Prostate gland (tissue), 2 donors: ENCODE data around the gene EPN1. TPM values are rescaled to one million over a fixed set of nuclear protein-coding genes. Genes with fewer than 3 reads are reported as not detected.

ENCODE experiments used
- DNase-seq: peaks from one replicate; pipeline ENCODE4 v3.0.0-alpha.2; 2019; ENCODE audit warnings: low spot score
- H3K27ac ChIP-seq, 2 donors: fragments of 200-600 bp; sonication (generic); 2 replicates each; pipeline ENCODE4 v1.5.1; 2017 to 2019
- H3K27me3 ChIP-seq: fragments of 200-600 bp; sonication (generic); replicated peaks from 2 replicates; pipeline ENCODE4 v1.5.1; 2019; ENCODE audit not compliant: insufficient read depth
- H3K36me3 ChIP-seq, 2 donors: fragments of 200-600 bp; sonication (generic); 1 replicate in 1 of 2; 2 replicates in 1 of 2; pipeline versions ENCODE4 v1.5.1 to v1.8.1; 2017 to 2019
- H3K4me1 ChIP-seq: fragments of 200-600 bp; sonication (generic); replicated peaks from 2 replicates; pipeline ENCODE4 v1.5.1; 2019
- H3K4me3 ChIP-seq, 2 donors: fragments of 200-600 bp; sonication (generic); 2 replicates each; pipeline ENCODE4 v1.5.1; 2017 to 2019
- H3K9me3 ChIP-seq: fragments of 200-600 bp; sonication (generic); 2 replicates; pipeline ENCODE4 v1.5.1; 2017
- CTCF ChIP-seq, 4 experiments: fragments of 200-600 bp in 2 of 4; fragments of 450-650 bp in 2 of 4; sonication (generic) in 2 of 4; IDR thresholded peaks; 1 replicate in 3 of 4; 2 replicates in 1 of 4; pipeline ENCODE4 v1.5.1; 2016 to 2019; ENCODE audit warnings: antibody characterized with exemption in 4 of 4, mild to moderate bottlenecking in 2 of 4, moderate library complexity in 2 of 4
- POLR2A ChIP-seq: fragments of 450-650 bp; IDR thresholded peaks from one replicate; pipeline ENCODE4 v1.6.1; 2016; ENCODE audit warnings: antibody characterized with exemption, mild to moderate bottlenecking
- POLR2AphosphoS5 ChIP-seq: sonication (generic); formaldehyde crosslinking; IDR thresholded peaks from one replicate; pipeline ENCODE4 v1.6.1; 2017; ENCODE audit warnings: antibody characterized with exemption
- WGBS: methylation state at CpG from one replicate; pipeline ENCODE4 v1.1.5; 2018; 5-methylcytosine and 5-hydroxymethylcytosine counted together
- intact Hi-C: fragments of 100-400 bp; cut with DNase I; formaldehyde crosslinking; loops from one replicate; pipeline ENCODE4 v1.14.2; 2022
- total RNA-seq, 2 donors: library from RNA; depleted of rRNA; stranded (reverse); fragments of >200 nt; gene quantifications; one replicate each; pipeline ENCODE4 v1.1.0, GENCODE V29; 2016

The EPN1 gene
- total RNA-seq, 2 donors from 2014 or later = 160 to 345 TPM

- peaks cover 2 to 38% of the 10 kb centered on the region in 2 donors for H3K36me3 ChIP-seq
- no peak overlapping the region for H3K27ac ChIP-seq
- 85% methylated on average over 8 of the region's 8 CpGs for WGBS
- H3K4me3 ChIP-seq = no peak overlapping the region
- no peaks in the 10 kb centered on the region for H3K4me1 ChIP-seq
- DNase-seq = no peak
- H3K9me3 ChIP-seq = no peaks in the 10 kb centered on the region
- H3K27me3 ChIP-seq = no peaks in the 10 kb centered on the region
- TF ChIP-seq POLR2AphosphoS5 (no peak), CTCF (IDR thresholded peaks at IDR 0.05) (no peak), POLR2A (no peak)
- intact Hi-C loops = no loop called here
These were observed 22.7 kb downstream of the EPN1 start for GRCh38 chr19:55697698-55698097.

- Histone ChIP-seq H3K4me3 (no peak overlapping the region), H3K9me3 (no peaks in the 10 kb centered on the region), H3K27ac (no peak overlapping the region), H3K4me1 (no peaks in the 10 kb centered on the region), H3K27me3 (no peaks in the 10 kb centered on the region), H3K36me3 (peaks cover 2 to 33% of the 10 kb centered on the region in 2 donors)
- no peak for DNase-seq
- TF ChIP-seq CTCF (IDR thresholded peaks at IDR 0.05) (no peak), POLR2A (no peak), POLR2AphosphoS5 (no peak)
- intact Hi-C loops = no loop called here
- WGBS = 92% methylated on average over 17 of the region's 17 CpGs
These were observed 23.2 kb downstream of the EPN1 start for GRCh38 chr19:55698256-55698655.

- Histone ChIP-seq H3K4me1 (no peaks in the 10 kb centered on the region), H3K9me3 (no peaks in the 10 kb centered on the region), H3K27me3 (no peaks in the 10 kb centered on the region), H3K27ac (no peak overlapping the region), H3K4me3 (no peak overlapping the region), H3K36me3 (peaks cover 0 to 24% of the 10 kb centered on the region in 2 donors)
- no peak for TF ChIP-seq CTCF (IDR thresholded peaks at IDR 0.05)
- no peak for TF ChIP-seq POLR2AphosphoS5
- no peak for TF ChIP-seq POLR2A
- 82% methylated on average over 11 of the region's 11 CpGs for WGBS
- DNase-seq = no peak
- intact Hi-C loops = no loop called here
These were observed 24.2 kb downstream of the EPN1 start for GRCh38 chr19:55699221-55699620.

- WGBS = 85% methylated on average over 12 of the region's 12 CpGs
- H3K4me1 ChIP-seq = no peaks in the 10 kb centered on the region
- no peaks in the 10 kb centered on the region for H3K27me3 ChIP-seq
- DNase-seq = no peak
- no peak overlapping the region for H3K4me3 ChIP-seq
- no peaks in the 10 kb centered on the region for H3K9me3 ChIP-seq
- intact Hi-C loops = no loop called here
- TF ChIP-seq CTCF (IDR thresholded peaks at IDR 0.05) = no peak
- peaks cover 0 to 8% of the 10 kb centered on the region in 2 donors for H3K36me3 ChIP-seq
- H3K27ac ChIP-seq = no peak overlapping the region
These were observed 25.8 kb downstream of the EPN1 start for GRCh38 chr19:55700813-55701212.

- DNase-seq = no peak
- Histone ChIP-seq H3K36me3 (no peaks in the 10 kb centered on the region), H3K27me3 (no peaks in the 10 kb centered on the region), H3K4me3 (no peak overlapping the region), H3K4me1 (no peaks in the 10 kb centered on the region), H3K27ac (no peak overlapping the region), H3K9me3 (no peaks in the 10 kb centered on the region)
- intact Hi-C loops = no loop called here
- WGBS = 61% methylated on average over 13 of the region's 13 CpGs
- TF ChIP-seq POLR2A (no peak), POLR2AphosphoS5 (no peak), CTCF (IDR thresholded peaks at IDR 0.05) (no peak)
These were observed 27.2 kb downstream of the EPN1 start for GRCh38 chr19:55702131-55702627.
